HEK293 (cell line): ENCODE measurements around the gene FRA10AC1.

Experiments used
- GFI1B ChIP-seq: fragments of 450-650 bp; formaldehyde crosslinking; IDR thresholded peaks from 2 replicates; pipeline ENCODE4 v1.5.1; 2016; ENCODE audit warnings: missing biosample characterization, missing genetic modification characterization
- GLI4 ChIP-seq: fragments of 450-650 bp; formaldehyde crosslinking; IDR thresholded peaks from 2 replicates; pipeline ENCODE4 v1.5.1; 2016; ENCODE audit warnings: missing biosample characterization, missing genetic modification characterization
- IKZF3 ChIP-seq: fragments of 450-650 bp; IDR thresholded peaks from 2 replicates; pipeline ENCODE4 v1.5.0; 2018; ENCODE audit warnings: missing biosample characterization, mild to moderate bottlenecking, missing genetic modification characterization, moderate library complexity
- KLF1 ChIP-seq: fragments of 450-650 bp; formaldehyde crosslinking; IDR thresholded peaks from 2 replicates; pipeline ENCODE4 v1.5.1; 2016; ENCODE audit warnings: missing biosample characterization, missing genetic modification characterization
- KLF16 ChIP-seq: fragments of 450-650 bp; formaldehyde crosslinking; IDR thresholded peaks from 2 replicates; pipeline ENCODE4 v1.5.1; 2017; ENCODE audit warnings: missing biosample characterization, missing genetic modification characterization
- ZNF114 ChIP-seq: fragments of 450-650 bp; formaldehyde crosslinking; IDR thresholded peaks from 2 replicates; pipeline ENCODE4 v1.5.0; 2017; ENCODE audit warnings: missing biosample characterization, missing genetic modification characterization
- ZNF16 ChIP-seq: fragments of 450-650 bp; formaldehyde crosslinking; IDR thresholded peaks from 2 replicates; pipeline ENCODE4 v1.5.1; 2016; ENCODE audit warnings: low read depth, missing biosample characterization, missing genetic modification characterization
- ZNF174 ChIP-seq: fragments of 450-650 bp; formaldehyde crosslinking; IDR thresholded peaks from 2 replicates; pipeline ENCODE4 v1.5.0; 2017; ENCODE audit warnings: missing biosample characterization, mild to moderate bottlenecking, missing genetic modification characterization
- ZNF221 ChIP-seq: fragments of 450-650 bp; formaldehyde crosslinking; IDR thresholded peaks from 2 replicates; pipeline ENCODE4 v1.5.1; 2017; ENCODE audit warnings: missing biosample characterization, missing genetic modification characterization, borderline replicate concordance
- ZNF223 ChIP-seq: fragments of 450-650 bp; formaldehyde crosslinking; IDR thresholded peaks from 2 replicates; pipeline ENCODE4 v1.5.1; 2016; ENCODE audit warnings: missing biosample characterization, missing genetic modification characterization
- ZNF23 ChIP-seq: fragments of 450-650 bp; formaldehyde crosslinking; IDR thresholded peaks from 2 replicates; pipeline ENCODE4 v1.5.1; 2016; ENCODE audit warnings: missing biosample characterization, missing genetic modification characterization, borderline replicate concordance
- ZNF266 ChIP-seq: fragments of 450-650 bp; formaldehyde crosslinking; IDR thresholded peaks from 2 replicates; pipeline ENCODE4 v1.5.1; 2016; ENCODE audit warnings: missing biosample characterization, missing genetic modification characterization, low read depth
- ZNF311 ChIP-seq: fragments of 450-650 bp; formaldehyde crosslinking; IDR thresholded peaks from 2 replicates; pipeline ENCODE4 v1.5.1; 2017; ENCODE audit warnings: missing biosample characterization, missing genetic modification characterization, borderline replicate concordance
- ZNF350 ChIP-seq: fragments of 450-650 bp; formaldehyde crosslinking; IDR thresholded peaks from 2 replicates; pipeline ENCODE4 v1.5.0; 2017; ENCODE audit warnings: missing biosample characterization, mild to moderate bottlenecking, missing genetic modification characterization
- ZNF394 ChIP-seq: fragments of 450-650 bp; formaldehyde crosslinking; IDR thresholded peaks from 2 replicates; pipeline ENCODE4 v1.5.1; 2016; ENCODE audit warnings: missing biosample characterization, missing genetic modification characterization, mild to moderate bottlenecking, moderate library complexity, borderline replicate concordance
- ZNF501 ChIP-seq: fragments of 450-650 bp; formaldehyde crosslinking; IDR thresholded peaks from 2 replicates; pipeline ENCODE4 v1.5.1; 2016; ENCODE audit warnings: missing biosample characterization, missing genetic modification characterization
- ZNF521 ChIP-seq: fragments of 450-650 bp; formaldehyde crosslinking; IDR thresholded peaks from 2 replicates; pipeline ENCODE4 v1.5.1; 2017; ENCODE audit warnings: missing biosample characterization, mild to moderate bottlenecking, missing genetic modification characterization
- ZNF544 ChIP-seq: fragments of 450-650 bp; formaldehyde crosslinking; IDR thresholded peaks from 2 replicates; pipeline ENCODE4 v1.5.0; 2017; ENCODE audit warnings: missing biosample characterization, missing genetic modification characterization
- ZNF555 ChIP-seq: fragments of 450-650 bp; formaldehyde crosslinking; conservative IDR thresholded peaks from 2 replicates; pipeline ENCODE4 v1.5.1; 2017; ENCODE audit warnings: missing biosample characterization, mild to moderate bottlenecking, missing genetic modification characterization, inconsistent platforms
- ZNF558 ChIP-seq: fragments of 450-650 bp; formaldehyde crosslinking; IDR thresholded peaks from 2 replicates; pipeline ENCODE4 v1.5.1; 2016; ENCODE audit warnings: missing biosample characterization, missing genetic modification characterization
- ZNF560 ChIP-seq: fragments of 450-650 bp; formaldehyde crosslinking; IDR thresholded peaks from 2 replicates; pipeline ENCODE4 v1.5.1; 2017; ENCODE audit warnings: missing biosample characterization, missing genetic modification characterization, borderline replicate concordance
- ZNF701 ChIP-seq: fragments of 450-650 bp; formaldehyde crosslinking; IDR thresholded peaks from 2 replicates; pipeline ENCODE4 v1.5.1; 2016; ENCODE audit warnings: missing biosample characterization, missing genetic modification characterization
- ZNF707 ChIP-seq: fragments of 450-650 bp; formaldehyde crosslinking; IDR thresholded peaks from 2 replicates; pipeline ENCODE4 v1.5.1; 2016; ENCODE audit warnings: missing biosample characterization, missing genetic modification characterization
- ZSCAN16 ChIP-seq: fragments of 450-650 bp; formaldehyde crosslinking; IDR thresholded peaks from 2 replicates; pipeline ENCODE4 v1.5.1; 2016; ENCODE audit warnings: missing biosample characterization, missing genetic modification characterization
- TF ChIP-seq, protein P1 (sequence below): fragments of 450-650 bp; formaldehyde crosslinking; IDR thresholded peaks from 2 replicates; pipeline ENCODE4 v1.5.1; 2016; ENCODE audit warnings: missing biosample characterization, missing genetic modification characterization
- TF ChIP-seq, protein P2 (sequence below): fragments of 450-650 bp; formaldehyde crosslinking; IDR thresholded peaks from 2 replicates; pipeline ENCODE4 v1.5.1; 2016; ENCODE audit warnings: missing biosample characterization, missing genetic modification characterization
- TF ChIP-seq, protein P3 (sequence below): IDR thresholded peaks from 2 replicates; pipeline ENCODE4 v1.6.1; 2011; ENCODE audit warnings: mild to moderate bottlenecking, low read depth, low read length, borderline replicate concordance
- TF ChIP-seq, protein P4 (sequence below): fragments of 450-650 bp; formaldehyde crosslinking; conservative IDR thresholded peaks from 2 replicates; pipeline ENCODE4 v1.5.1; 2016; ENCODE audit warnings: low read depth, missing biosample characterization, missing genetic modification characterization
- TF ChIP-seq, protein P5 (sequence below): fragments of 450-650 bp; formaldehyde crosslinking; IDR thresholded peaks from 2 replicates; pipeline ENCODE4 v1.5.1; 2016; ENCODE audit warnings: missing biosample characterization, missing genetic modification characterization

The FRA10AC1 gene

DNA sequence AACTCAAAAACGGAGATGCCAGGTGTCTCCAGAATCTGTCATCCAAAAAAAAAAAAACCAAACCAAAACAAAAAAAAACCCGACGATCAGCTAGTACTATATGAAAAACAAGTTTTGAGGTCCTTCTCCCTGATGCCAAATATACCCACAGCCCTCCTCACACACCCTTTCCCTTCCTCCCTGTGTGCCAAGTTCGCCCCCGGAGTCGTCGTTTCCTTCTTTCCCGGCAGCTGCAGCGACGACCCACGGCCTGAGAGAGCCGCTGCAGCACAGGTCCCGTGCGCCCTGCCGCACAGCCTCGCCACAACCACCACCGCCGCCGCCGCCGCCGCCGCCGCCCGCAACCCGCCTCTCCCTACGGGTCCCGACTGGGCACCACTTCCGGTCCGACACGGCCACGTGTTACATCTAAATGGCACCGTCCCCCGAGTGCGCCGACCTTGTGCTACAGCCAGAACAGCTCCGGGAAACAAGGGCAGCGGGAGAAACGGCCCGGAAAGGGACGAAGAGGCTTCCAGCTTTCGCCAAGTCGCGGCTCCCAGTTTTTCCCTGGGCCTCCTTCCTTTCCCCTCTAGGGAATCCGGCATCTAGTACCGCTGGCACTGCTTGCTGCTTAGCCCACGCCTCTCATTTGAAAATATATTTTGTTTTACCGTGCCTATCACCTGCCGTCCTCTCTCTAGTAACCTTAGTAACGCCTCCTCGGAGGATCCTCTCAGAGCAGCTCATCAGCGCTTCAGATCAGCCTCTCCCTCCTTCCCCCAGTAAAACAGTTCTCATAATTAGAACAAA, at the start of gene FRA10AC1 (continued):
- TF ChIP-seq GFI1B (tag by site-specific recombination) (peak; percentile 84), ZNF707 (tag by site-specific recombination) (peak; percentile 60; the same call in 1 of the 2 replicates), ZNF560 (tag by site-specific recombination) (peak; percentile 66; the same call in 1 of the 2 replicates), ZNF23 (no peak), ZNF501 (peak; percentile 100), ZNF174 (tag by site-specific recombination) (no peak), ZNF223 (tag by site-specific recombination) (0 out of 2 replicates have a peak, but pooled peaks have one; percentile 19), ZNF558 (peak; percentile 73), ZNF701 (tag by site-specific recombination) (0 out of 2 replicates have a peak, but pooled peaks have one; percentile 29), ZNF521 (tag by site-specific recombination) (no peak), IKZF3 (tag by site-specific recombination) (peak; percentile 94), ZNF555 (no peak), KLF1 (tag by site-specific recombination) (peak; percentile 66; the same call in 1 of the 2 replicates), ZNF350 (tag by site-specific recombination) (no peak), ZNF114 (tag by site-specific recombination) (no peak), ZNF394 (tag by site-specific recombination) (peak; percentile 94), ZSCAN16 (tag by site-specific recombination) (0 out of 2 replicates have a peak, but pooled peaks have one; percentile 54), ZNF221 (tag by site-specific recombination) (no peak), ZNF16 (tag by site-specific recombination) (no peak), ZNF266 (tag by site-specific recombination) (no peak), ZNF544 (tag by site-specific recombination) (no peak), GLI4 (tag by site-specific recombination) (peak; percentile 99), KLF16 (tag by site-specific recombination) (peak; percentile 99), ZNF311 (tag by site-specific recombination) (no peak)
- TF ChIP-seq, protein P1, sequence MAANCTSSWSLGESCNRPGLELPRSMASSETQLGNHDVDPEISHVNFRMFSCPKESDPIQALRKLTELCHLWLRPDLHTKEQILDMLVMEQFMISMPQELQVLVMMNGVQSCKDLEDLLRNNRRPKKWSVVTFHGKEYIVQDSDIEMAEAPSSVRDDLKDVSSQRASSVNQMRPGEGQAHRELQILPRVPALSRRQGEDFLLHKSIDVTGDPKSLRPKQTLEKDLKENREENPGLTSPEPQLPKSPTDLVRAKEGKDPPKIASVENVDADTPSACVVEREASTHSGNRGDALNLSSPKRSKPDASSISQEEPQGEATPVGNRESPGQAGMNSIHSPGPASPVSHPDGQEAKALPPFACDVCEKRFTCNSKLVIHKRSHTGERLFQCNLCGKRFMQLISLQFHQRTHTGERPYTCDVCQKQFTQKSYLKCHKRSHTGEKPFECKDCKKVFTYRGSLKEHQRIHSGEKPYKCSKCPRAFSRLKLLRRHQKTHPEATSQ: peak; percentile 100
- TF ChIP-seq, protein P2, sequence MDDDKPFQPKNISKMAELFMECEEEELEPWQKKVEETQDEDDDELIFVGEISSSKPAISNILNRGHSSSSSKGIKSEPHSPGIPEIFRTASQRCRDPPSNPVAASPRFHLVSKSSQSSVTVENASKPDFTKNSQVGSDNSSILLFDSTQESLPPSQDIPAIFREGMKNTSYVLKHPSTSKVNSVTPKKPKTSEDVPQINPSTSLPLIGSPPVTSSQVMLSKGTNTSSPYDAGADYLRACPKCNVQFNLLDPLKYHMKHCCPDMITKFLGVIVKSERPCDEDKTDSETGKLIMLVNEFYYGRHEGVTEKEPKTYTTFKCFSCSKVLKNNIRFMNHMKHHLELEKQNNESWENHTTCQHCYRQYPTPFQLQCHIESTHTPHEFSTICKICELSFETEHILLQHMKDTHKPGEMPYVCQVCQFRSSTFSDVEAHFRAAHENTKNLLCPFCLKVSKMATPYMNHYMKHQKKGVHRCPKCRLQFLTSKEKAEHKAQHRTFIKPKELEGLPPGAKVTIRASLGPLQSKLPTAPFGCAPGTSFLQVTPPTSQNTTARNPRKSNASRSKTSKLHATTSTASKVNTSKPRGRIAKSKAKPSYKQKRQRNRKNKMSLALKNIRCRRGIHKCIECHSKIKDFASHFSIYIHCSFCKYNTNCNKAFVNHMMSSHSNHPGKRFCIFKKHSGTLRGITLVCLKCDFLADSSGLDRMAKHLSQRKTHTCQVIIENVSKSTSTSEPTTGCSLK (tag by site-specific recombination): no peak
- TF ChIP-seq, protein P3, sequence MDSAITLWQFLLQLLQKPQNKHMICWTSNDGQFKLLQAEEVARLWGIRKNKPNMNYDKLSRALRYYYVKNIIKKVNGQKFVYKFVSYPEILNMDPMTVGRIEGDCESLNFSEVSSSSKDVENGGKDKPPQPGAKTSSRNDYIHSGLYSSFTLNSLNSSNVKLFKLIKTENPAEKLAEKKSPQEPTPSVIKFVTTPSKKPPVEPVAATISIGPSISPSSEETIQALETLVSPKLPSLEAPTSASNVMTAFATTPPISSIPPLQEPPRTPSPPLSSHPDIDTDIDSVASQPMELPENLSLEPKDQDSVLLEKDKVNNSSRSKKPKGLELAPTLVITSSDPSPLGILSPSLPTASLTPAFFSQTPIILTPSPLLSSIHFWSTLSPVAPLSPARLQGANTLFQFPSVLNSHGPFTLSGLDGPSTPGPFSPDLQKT: no peak
- TF ChIP-seq, protein P4, sequence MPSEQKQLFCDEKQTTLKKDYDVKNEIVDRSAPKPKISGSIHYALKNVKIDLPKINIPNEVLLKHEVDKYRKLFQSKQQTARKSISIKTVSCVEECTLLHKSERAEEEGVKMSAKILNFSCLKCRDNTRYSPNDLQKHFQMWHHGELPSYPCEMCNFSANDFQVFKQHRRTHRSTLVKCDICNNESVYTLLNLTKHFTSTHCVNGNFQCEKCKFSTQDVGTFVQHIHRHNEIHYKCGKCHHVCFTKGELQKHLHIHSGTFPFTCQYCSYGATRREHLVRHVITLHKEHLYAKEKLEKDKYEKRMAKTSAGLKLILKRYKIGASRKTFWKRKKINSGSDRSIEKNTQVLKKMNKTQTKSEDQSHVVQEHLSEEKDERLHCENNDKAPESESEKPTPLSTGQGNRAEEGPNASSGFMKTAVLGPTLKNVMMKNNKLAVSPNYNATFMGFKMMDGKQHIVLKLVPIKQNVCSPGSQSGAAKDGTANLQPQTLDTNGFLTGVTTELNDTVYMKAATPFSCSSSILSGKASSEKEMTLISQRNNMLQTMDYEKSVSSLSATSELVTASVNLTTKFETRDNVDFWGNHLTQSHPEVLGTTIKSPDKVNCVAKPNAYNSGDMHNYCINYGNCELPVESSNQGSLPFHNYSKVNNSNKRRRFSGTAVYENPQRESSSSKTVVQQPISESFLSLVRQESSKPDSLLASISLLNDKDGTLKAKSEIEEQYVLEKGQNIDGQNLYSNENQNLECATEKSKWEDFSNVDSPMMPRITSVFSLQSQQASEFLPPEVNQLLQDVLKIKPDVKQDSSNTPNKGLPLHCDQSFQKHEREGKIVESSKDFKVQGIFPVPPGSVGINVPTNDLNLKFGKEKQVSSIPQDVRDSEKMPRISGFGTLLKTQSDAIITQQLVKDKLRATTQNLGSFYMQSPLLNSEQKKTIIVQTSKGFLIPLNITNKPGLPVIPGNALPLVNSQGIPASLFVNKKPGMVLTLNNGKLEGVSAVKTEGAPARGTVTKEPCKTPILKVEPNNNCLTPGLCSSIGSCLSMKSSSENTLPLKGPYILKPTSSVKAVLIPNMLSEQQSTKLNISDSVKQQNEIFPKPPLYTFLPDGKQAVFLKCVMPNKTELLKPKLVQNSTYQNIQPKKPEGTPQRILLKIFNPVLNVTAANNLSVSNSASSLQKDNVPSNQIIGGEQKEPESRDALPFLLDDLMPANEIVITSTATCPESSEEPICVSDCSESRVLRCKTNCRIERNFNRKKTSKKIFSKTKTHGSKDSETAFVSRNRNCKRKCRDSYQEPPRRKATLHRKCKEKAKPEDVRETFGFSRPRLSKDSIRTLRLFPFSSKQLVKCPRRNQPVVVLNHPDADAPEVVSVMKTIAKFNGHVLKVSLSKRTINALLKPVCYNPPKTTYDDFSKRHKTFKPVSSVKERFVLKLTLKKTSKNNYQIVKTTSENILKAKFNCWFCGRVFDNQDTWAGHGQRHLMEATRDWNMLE (tag by site-specific recombination): peak; percentile 98
- TF ChIP-seq, protein P5, sequence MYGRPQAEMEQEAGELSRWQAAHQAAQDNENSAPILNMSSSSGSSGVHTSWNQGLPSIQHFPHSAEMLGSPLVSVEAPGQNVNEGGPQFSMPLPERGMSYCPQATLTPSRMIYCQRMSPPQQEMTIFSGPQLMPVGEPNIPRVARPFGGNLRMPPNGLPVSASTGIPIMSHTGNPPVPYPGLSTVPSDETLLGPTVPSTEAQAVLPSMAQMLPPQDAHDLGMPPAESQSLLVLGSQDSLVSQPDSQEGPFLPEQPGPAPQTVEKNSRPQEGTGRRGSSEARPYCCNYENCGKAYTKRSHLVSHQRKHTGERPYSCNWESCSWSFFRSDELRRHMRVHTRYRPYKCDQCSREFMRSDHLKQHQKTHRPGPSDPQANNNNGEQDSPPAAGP (tag by site-specific recombination): peak; percentile 99
